ENCODE data around the gene TNFSF12. TPM values are rescaled to one million over a fixed set of nuclear protein-coding genes. Genes with fewer than 3 reads are reported as not detected.

Gene TNFSF12
- total and polyA plus RNA-seq, 12 donors: 3.3 to 134 (median 54.7) TPM

DNA sequence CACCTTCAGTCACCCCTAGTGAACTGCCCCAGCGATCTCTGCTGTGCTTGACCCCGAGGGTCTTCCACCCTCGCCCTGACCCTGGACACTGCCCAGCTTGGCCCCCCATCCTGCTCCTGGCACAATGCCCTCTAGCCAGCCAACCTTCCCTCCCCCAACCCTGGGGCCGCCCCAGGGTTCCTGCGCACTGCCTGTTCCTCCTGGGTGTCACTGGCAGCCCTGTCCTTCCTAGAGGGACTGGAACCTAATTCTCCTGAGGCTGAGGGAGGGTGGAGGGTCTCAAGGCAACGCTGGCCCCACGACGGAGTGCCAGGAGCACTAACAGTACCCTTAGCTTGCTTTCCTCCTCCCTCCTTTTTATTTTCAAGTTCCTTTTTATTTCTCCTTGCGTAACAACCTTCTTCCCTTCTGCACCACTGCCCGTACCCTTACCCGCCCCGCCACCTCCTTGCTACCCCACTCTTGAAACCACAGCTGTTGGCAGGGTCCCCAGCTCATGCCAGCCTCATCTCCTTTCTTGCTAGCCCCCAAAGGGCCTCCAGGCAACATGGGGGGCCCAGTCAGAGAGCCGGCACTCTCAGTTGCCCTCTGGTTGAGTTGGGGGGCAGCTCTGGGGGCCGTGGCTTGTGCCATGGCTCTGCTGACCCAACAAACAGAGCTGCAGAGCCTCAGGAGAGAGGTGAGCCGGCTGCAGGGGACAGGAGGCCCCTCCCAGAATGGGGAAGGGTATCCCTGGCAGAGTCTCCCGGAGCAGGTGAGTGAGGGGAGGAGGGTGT lies 9.9 kb downstream of the TNFSF12 start, which contains the start of gene TNFSF13:
Gene TNFSF13 (plus strand): TSS at position 207 of the 776 bp plus-strand sequence. CDS start 290 bp downstream, at position 497.
- Histone ChIP-seq H3K4me1 (replicated peaks in 1 of 2) (peaks cover 35 to 54% of the 10 kb centered on the region in 2 donors), H3K4me3 (peak within 1 kb of the TSS in 3 of 4 donors; percentile 2 to 69 (median 64)), H3K36me3 (replicated peaks in 1 of 2) (no peaks in the 10 kb centered on the region), H3K27ac (peak within 1 kb of the TSS; percentile 83 to 97 (median 92)), H3K9me3 (replicated peaks in 1 of 3) (no peaks in the 10 kb centered on the region), H3K27me3 (no peaks in the 10 kb centered on the region)
- DNase-seq: peak; percentile 59 to 74 (median 68)
- 26 to 34% (median 28%) methylated on average over 14 to 16 of the region's 16 CpGs for WGBS, 4 donors
- TF ChIP-seq POLR2A (IDR thresholded peaks at IDR 0.05): no peak
- intact Hi-C loops (cut with DNase I): loop anchor here in 1 of 2 donors (10.0 kb wide), 1 partner anchor 204 kb away; the partner anchor contains the start of genes KCTD11 and TMEM95

DNA sequence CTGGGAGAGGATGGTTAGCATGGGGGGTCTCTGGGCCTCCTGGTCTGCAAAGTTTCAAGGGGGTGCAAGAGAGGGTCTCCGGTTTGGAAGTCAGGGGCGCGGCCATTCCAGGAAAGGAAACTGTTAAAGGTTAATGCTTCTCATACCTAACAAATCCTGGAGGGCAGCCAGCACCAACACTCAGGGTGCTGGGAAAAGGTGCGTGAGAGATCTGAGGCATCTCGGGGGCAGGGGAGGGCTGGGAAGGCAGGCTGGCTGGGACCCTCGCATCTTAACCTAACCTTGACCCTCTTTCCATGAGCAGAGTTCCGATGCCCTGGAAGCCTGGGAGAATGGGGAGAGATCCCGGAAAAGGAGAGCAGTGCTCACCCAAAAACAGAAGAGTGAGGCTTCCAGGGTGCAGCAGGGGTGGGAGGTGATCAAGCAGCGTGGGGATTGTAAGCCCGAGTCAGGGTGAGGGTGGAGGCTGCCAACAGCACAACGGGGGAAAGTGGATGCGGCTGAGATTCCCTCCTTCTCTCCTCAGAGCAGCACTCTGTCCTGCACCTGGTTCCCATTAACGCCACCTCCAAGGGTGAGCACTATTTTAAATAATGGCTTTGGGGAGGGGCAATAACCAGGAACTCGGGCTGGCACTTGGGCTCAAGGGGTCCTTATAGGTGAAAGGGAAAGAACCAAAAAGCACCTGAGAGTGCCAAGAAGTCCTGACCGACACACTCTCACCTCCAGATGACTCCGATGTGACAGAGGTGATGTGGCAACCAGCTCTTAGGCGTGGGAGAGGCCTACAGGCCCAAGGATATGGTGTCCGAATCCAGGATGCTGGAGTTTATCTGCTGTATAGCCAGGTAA lies 10.7 kb downstream of the TNFSF12 start:
- peak overlapping the region; percentile 83 to 97 (median 92) for H3K27ac ChIP-seq
- peaks cover 0 to 8% of the 10 kb centered on the region in 2 donors for H3K36me3 ChIP-seq (replicated peaks in 1 of 2)
- peaks cover 35 to 58% of the 10 kb centered on the region in 2 donors for H3K4me1 ChIP-seq (replicated peaks in 1 of 2)
- H3K4me3 ChIP-seq: peak overlapping the region in 2 of 4 donors; percentile 64 to 69
- H3K27me3 ChIP-seq: no peaks in the 10 kb centered on the region
- no peak for TF ChIP-seq POLR2A (IDR thresholded peaks at IDR 0.05)
- TF ChIP-seq, protein P1, sequence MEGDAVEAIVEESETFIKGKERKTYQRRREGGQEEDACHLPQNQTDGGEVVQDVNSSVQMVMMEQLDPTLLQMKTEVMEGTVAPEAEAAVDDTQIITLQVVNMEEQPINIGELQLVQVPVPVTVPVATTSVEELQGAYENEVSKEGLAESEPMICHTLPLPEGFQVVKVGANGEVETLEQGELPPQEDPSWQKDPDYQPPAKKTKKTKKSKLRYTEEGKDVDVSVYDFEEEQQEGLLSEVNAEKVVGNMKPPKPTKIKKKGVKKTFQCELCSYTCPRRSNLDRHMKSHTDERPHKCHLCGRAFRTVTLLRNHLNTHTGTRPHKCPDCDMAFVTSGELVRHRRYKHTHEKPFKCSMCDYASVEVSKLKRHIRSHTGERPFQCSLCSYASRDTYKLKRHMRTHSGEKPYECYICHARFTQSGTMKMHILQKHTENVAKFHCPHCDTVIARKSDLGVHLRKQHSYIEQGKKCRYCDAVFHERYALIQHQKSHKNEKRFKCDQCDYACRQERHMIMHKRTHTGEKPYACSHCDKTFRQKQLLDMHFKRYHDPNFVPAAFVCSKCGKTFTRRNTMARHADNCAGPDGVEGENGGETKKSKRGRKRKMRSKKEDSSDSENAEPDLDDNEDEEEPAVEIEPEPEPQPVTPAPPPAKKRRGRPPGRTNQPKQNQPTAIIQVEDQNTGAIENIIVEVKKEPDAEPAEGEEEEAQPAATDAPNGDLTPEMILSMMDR (IDR thresholded peaks at IDR 0.05): no peak
- intact Hi-C loops (cut with DNase I): loop anchor here (2.0 to 10.0 kb wide), 4 partner anchors 42 to 205 kb away; partner anchors contain the start of genes KCTD11 (in 2 of the 2), TMEM95 (in 2 of the 2), FGF11 (in 1 of the 2) and TMEM102 (in 1 of the 2)
- no peaks in the 10 kb centered on the region for H3K9me3 ChIP-seq (replicated peaks in 1 of 3)
- WGBS, 4 donors: 49 to 58% (median 55%) methylated on average over 15 to 18 of the region's 18 CpGs
- DNase-seq: peak in 2 of 7 donors; percentile 37 to 44

DNA sequence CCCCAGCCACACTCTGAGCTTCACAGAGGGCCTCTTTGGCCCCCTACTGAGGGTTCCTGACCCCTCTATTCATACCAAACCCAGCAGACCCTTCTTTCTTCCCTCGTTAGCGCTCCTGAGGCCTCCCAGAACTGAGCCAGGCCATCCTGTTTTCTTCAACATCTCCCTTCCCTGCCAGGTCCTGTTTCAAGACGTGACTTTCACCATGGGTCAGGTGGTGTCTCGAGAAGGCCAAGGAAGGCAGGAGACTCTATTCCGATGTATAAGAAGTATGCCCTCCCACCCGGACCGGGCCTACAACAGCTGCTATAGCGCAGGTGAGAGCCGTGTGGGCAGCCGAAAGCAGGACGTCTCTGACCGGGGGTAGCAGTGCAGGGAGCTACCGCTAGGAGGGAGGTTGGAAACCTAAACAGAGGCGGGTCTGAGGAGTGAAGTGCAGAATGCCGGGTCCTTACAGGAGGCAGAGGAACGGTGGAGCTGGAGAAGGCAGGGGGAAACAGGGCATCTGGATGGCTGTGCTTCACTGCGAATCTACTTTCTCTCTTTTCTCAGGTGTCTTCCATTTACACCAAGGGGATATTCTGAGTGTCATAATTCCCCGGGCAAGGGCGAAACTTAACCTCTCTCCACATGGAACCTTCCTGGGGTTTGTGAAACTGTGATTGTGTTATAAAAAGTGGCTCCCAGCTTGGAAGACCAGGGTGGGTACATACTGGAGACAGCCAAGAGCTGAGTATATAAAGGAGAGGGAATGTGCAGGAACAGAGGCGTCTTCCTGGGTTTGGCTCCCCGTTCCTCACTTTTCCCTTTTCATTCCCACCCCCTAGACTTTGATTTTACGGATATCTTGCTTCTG lies 11.5 kb downstream of the TNFSF12 start:
- 31 to 40% (median 33%) methylated on average over 20 to 22 of the region's 22 CpGs for WGBS, 4 donors
- peak overlapping the region in 4 of 5 donors; percentile 75 to 97 (median 94) for H3K27ac ChIP-seq
- peaks cover 0 to 16% of the 10 kb centered on the region in 2 donors for H3K36me3 ChIP-seq (replicated peaks in 1 of 2)
- no peaks in the 10 kb centered on the region for H3K27me3 ChIP-seq
- H3K4me3 ChIP-seq: peak overlapping the region in 1 of 4 donors; percentile 69
- intact Hi-C loops (cut with DNase I): loop anchor here (2.0 to 10.0 kb wide), 4 partner anchors 43 to 206 kb away; partner anchors contain the start of genes FGF11 (in 1 of the 2), KCTD11 (in 1 of the 2), TMEM102 (in 1 of the 2) and TMEM95 (in 1 of the 2)
- DNase-seq: peak; percentile 56 to 82 (median 68)
- TF ChIP-seq, protein P1 (IDR thresholded peaks at IDR 0.05): peak; percentile 33 to 74 (median 53)
- no peak for TF ChIP-seq POLR2A (IDR thresholded peaks at IDR 0.05)
- peaks cover 35 to 58% of the 10 kb centered on the region in 2 donors for H3K4me1 ChIP-seq (replicated peaks in 1 of 2)
- no peaks in the 10 kb centered on the region for H3K9me3 ChIP-seq (replicated peaks in 1 of 3)
